ENCODE data around the gene FAM13A. TPM values are rescaled to one million over a fixed set of nuclear protein-coding genes. Genes with fewer than 3 reads are reported as not detected.

Gene FAM13A
- total and polyA plus RNA-seq, 10 of the 15 experiments (the other 5 are each of a cell fraction or from before 2014, with no cell fraction given): 0.05 to 1.8 (median 0.27) TPM; not detected in 1

DNA sequence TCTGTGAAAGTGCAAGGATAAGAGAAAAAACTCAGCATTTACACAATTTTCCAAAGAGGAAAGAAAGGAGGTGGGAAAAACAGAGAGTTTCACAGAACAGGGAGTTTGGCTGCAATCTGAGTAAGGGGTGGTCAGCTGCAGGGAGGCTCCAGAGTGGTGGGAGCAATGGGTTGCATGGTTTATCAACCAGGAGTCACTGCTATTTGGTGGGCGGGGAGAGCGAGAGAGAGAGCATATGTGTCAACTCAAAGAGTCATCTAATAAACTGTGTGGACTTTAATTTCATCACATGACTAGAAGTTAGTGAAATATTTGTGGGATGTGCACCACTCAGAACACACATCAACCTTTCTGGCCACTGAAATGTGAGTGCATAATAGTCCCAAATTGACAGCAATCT lies 94.6 kb downstream of the FAM13A start:
- intact Hi-C loops (cut with micrococcal nuclease; ENCODE audit: unreplicated experiment) (no loop called here), in situ Hi-C loops (cut with MboI) (no loop called here)
- no peak overlapping the region for H3K4me2 ChIP-seq (ENCODE audit: control insufficient read depth, insufficient read depth)
- 67% methylated on average over 2 of the region's 2 CpGs for WGBS (ENCODE audit: insufficient coverage, insufficient replicate concordance, low lambda C conversion rate, missing lambda C conversion rate)
- CTCF ChIA-PET: no interaction called here
- no peaks in the 10 kb centered on the region; the same call in 2 of the 3 replicates for H3K9me3 ChIP-seq (replicated peaks; ENCODE audit: control insufficient read depth, insufficient read depth, low read length)
- H4K20me1 ChIP-seq (ENCODE audit: control insufficient read depth, insufficient read depth): no peaks in the 10 kb centered on the region
- FAIRE-seq: peak; percentile 18
- H3K27me3 ChIP-seq (replicated peaks in 1 of 2; ENCODE audit: control insufficient read depth in 2 of 2, insufficient read depth in 2 of 2, low read length in 1 of 2): no peaks in the 10 kb centered on the region
- no peak for DNase-seq (ENCODE audit: low read depth, low spot score)
- no peak for ATAC-seq
- POLR2A ChIA-PET: no interaction called here
- RAD21 ChIA-PET (ENCODE audit: unreplicated experiment): no interaction called here
- no peak overlapping the region for H3K4me3 ChIP-seq
- no peaks in the 10 kb centered on the region for H3K79me2 ChIP-seq (ENCODE audit: control insufficient read depth, insufficient read depth, low read length)
- SMC1A ChIA-PET (ENCODE audit: uncharacterized antibody, unreplicated experiment): interaction anchor here (0.9 kb wide), 1 partner anchor 16 kb away, joined by 4 read pairs; no protein-coding TSS in a partner anchor
- no peaks in the 10 kb centered on the region for H3K4me1 ChIP-seq (ENCODE audit: control insufficient read depth, insufficient read depth, low read length)
- TF ChIP-seq POU2F2 (IDR thresholded peaks at IDR 0.05; ENCODE audit: borderline replicate concordance, low read depth, low read length) (no peak), NRF1 (conservative IDR thresholded peaks at IDR 0.05; ENCODE audit: low read depth, low read length) (no peak), RUNX3 (IDR thresholded peaks at IDR 0.05; ENCODE audit: low read length) (no peak), SREBF2 (IDR thresholded peaks at IDR 0.05; ENCODE audit: low read length) (no peak), IRF3 (IDR thresholded peaks at IDR 0.05) (no peak), STAT1 (conservative IDR thresholded peaks at IDR 0.05) (no peak), NR2C2 (IDR thresholded peaks at IDR 0.05; ENCODE audit: borderline replicate concordance, control insufficient read depth, insufficient read length, low read depth) (no peak), CUX1 (IDR thresholded peaks at IDR 0.05; ENCODE audit: insufficient replicate concordance, low read depth, low read length) (no peak), ZNF384 (IDR thresholded peaks at IDR 0.05; ENCODE audit: borderline replicate concordance, low read depth, low read length) (no peak), STAT3 (IDR thresholded peaks at IDR 0.05; ENCODE audit: low read depth, low read length) (no peak), RELB (IDR thresholded peaks at IDR 0.05; ENCODE audit: low read depth) (no peak), MYB (IDR thresholded peaks at IDR 0.05; ENCODE audit: borderline replicate concordance, low read depth, low read length) (no peak), HCFC1 (IDR thresholded peaks at IDR 0.05; ENCODE audit: low read length) (no peak)
- TF ChIP-seq, protein P1, sequence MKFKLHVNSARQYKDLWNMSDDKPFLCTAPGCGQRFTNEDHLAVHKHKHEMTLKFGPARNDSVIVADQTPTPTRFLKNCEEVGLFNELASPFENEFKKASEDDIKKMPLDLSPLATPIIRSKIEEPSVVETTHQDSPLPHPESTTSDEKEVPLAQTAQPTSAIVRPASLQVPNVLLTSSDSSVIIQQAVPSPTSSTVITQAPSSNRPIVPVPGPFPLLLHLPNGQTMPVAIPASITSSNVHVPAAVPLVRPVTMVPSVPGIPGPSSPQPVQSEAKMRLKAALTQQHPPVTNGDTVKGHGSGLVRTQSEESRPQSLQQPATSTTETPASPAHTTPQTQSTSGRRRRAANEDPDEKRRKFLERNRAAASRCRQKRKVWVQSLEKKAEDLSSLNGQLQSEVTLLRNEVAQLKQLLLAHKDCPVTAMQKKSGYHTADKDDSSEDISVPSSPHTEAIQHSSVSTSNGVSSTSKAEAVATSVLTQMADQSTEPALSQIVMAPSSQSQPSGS (IDR thresholded peaks at IDR 0.05; ENCODE audit: low read length): no peak
- no peak overlapping the region for H2AFZ ChIP-seq (ENCODE audit: control insufficient read depth, low read depth, low read length)
- BruUV-seq (replicated peaks): no TSS peak
- H3K9ac ChIP-seq (ENCODE audit: control insufficient read depth, insufficient read depth, low read length): no peak overlapping the region
- H3K36me3 ChIP-seq (ENCODE audit: control insufficient read depth in 2 of 2, insufficient read depth in 2 of 2, low read length in 1 of 2): no peaks in the 10 kb centered on the region
- no peak overlapping the region for H3K27ac ChIP-seq (ENCODE audit: control insufficient read depth, insufficient read depth)

Data from GM12878 (cell line).